K562 (cell line): ENCODE measurements around the gene ST6GALNAC6. TPM values are rescaled to one million over a fixed set of nuclear protein-coding genes. Genes with fewer than 3 reads are reported as not detected.
A peak's percentile ranks its signal among the peaks of the same experiment; 100 is the strongest.

Experiments used
- ATAC-seq: fragments of 200-7000 bp; cut with Tn5 transposase; 3 replicates; pipeline ENCODE4 v1.9.1; 2020; ENCODE audit warnings: moderate library complexity
- BruUV-seq: library from RNA; stranded (reverse); fragments of 400-500 nt; replicated peaks from 2 replicates; lab custom pipeline; 2021; lab: Mats Ljungman, UMichigan
- CTCF ChIA-PET: fragments of 300-600 bp; formaldehyde crosslinking; extraction: SDS; loops from one replicate; lab custom pipeline; 2021; ENCODE audit warnings: low intra/inter-chr PET ratio; lab: Yijun Ruan, JAX
- POLR2A ChIA-PET: fragments of 300-600, 350-650 bp; sonication (Branson Sonifier 250); formaldehyde crosslinking; extraction: SDS; loops from one replicate; lab custom pipeline; 2021; ENCODE audit warnings: antibody characterized with exemption, inconsistent platforms; lab: Yijun Ruan, JAX
- DNase-seq, 4 experiments: peaks; one replicate each; pipeline versions ENCODE4 v3.0.0 to v3.0.0-alpha.2; 2011 to 2018; ENCODE audit warnings: low spot score in 3 of 4, mixed read lengths in 3 of 4; ENCODE audit errors: extremely low read depth in 1 of 4
- FAIRE-seq: peaks from 2 replicates; lab custom pipeline; 2011; peaks lifted over from hg19 to GRCh38; lab: Jason Lieb, UNC
- H2AFZ ChIP-seq: 2 replicates; pipeline ENCODE4 v1.6.0; 2011; ENCODE audit warnings: low read depth, low read length, control low read depth, inconsistent platforms
- H3K27ac ChIP-seq: fragments of 200-600 bp; 3 replicates; pipeline ENCODE4 v1.8.0; 2011; ENCODE audit warnings: low read depth, mild to moderate bottlenecking, control low read depth, inconsistent platforms, low read length, moderate library complexity, mixed read lengths; ENCODE audit errors: extremely low read depth
- H3K27me3 ChIP-seq, 2 experiments: fragments of 300-600 bp in 1 of 2; 2 replicates in 1 of 2; 3 replicates in 1 of 2; pipeline versions ENCODE4 v1.6.0 to v1.8.0; 2011; ENCODE audit warnings: inconsistent platforms in 2 of 2, low read length in 2 of 2, mild to moderate bottlenecking in 1 of 2, mixed read lengths in 1 of 2, moderate library complexity in 1 of 2; ENCODE audit not compliant: control insufficient read depth in 2 of 2, insufficient read depth in 2 of 2
- H3K36me3 ChIP-seq: fragments of 300-600 bp; 3 replicates; pipeline ENCODE4 v1.8.0; 2011; ENCODE audit warnings: mild to moderate bottlenecking, low read length, inconsistent platforms; ENCODE audit not compliant: control insufficient read depth, insufficient read depth
- H3K4me1 ChIP-seq, 2 experiments: fragments of 200-600 bp in 1 of 2; replicated peaks in 1 of 2; 2 replicates in 1 of 2; 3 replicates in 1 of 2; pipeline versions ENCODE4 v1.5.1 to v1.8.0; 2011; ENCODE audit warnings: inconsistent platforms in 2 of 2, low read length in 2 of 2, mild to moderate bottlenecking in 1 of 2, mixed read lengths in 1 of 2, moderate library complexity in 1 of 2; ENCODE audit not compliant: control insufficient read depth in 2 of 2, insufficient read depth in 2 of 2
- H3K4me2 ChIP-seq: 2 replicates; pipeline ENCODE4 v1.6.1; 2011; ENCODE audit warnings: low read length, control low read depth, inconsistent platforms, mixed read lengths; ENCODE audit not compliant: insufficient read depth
- H3K4me3 ChIP-seq: fragments of 200-600 bp; sonication (generic), shearing (Covaris generic); 2 replicates; pipeline ENCODE4 v1.5.1; 2016; ENCODE audit warnings: control low read depth, inconsistent platforms
- H3K79me2 ChIP-seq: fragments of 200-600 bp; 3 replicates; pipeline ENCODE4 v1.8.0; 2011; ENCODE audit warnings: low read length, inconsistent platforms; ENCODE audit not compliant: control insufficient read depth, insufficient read depth
- H3K9ac ChIP-seq, 2 experiments: 2 replicates each; pipeline versions ENCODE4 v1.6.0 to v1.6.1; 2011; ENCODE audit warnings: low read depth in 2 of 2, low read length in 2 of 2, control low read depth in 1 of 2, inconsistent platforms in 1 of 2, mild to moderate bottlenecking in 1 of 2, mixed read lengths in 1 of 2; ENCODE audit not compliant: insufficient read depth in 1 of 2
- H3K9me1 ChIP-seq: one replicate; pipeline ENCODE4 v1.6.0; 2011; ENCODE audit warnings: inconsistent platforms, mild to moderate bottlenecking, low read length, moderate library complexity; ENCODE audit not compliant: control insufficient read depth, insufficient read depth
- H3K9me3 ChIP-seq: replicated peaks from 2 replicates; pipeline ENCODE4 v1.5.1; 2011; ENCODE audit warnings: low read depth, low read length, inconsistent platforms; ENCODE audit not compliant: control insufficient read depth, insufficient read depth
- H4K20me1 ChIP-seq: replicated peaks from 2 replicates; pipeline ENCODE4 v1.6.1; 2011; ENCODE audit warnings: low read length, inconsistent platforms, mixed read lengths; ENCODE audit not compliant: control insufficient read depth, insufficient read depth
- GTF2E2 ChIP-seq: fragments of 200-800 bp; sonication (Bioruptor generic); IDR thresholded peaks from 2 replicates; pipeline ENCODE4 v1.6.1; 2016; ENCODE audit warnings: missing genetic modification characterization, missing compliant biosample characterization
- OTX1 ChIP-seq: fragments of 450-650 bp; formaldehyde crosslinking; IDR thresholded peaks from 2 replicates; pipeline ENCODE4 v1.4.0; 2022; ENCODE audit warnings: mild to moderate bottlenecking
- RBFOX2 ChIP-seq: fragments of 200-400 bp; formaldehyde crosslinking; IDR thresholded peaks from 2 replicates; pipeline ENCODE4 v1.6.1; 2017; ENCODE audit warnings: low read depth, mild to moderate bottlenecking, low read length, moderate library complexity
- XRCC4 ChIP-seq: IDR thresholded peaks from one replicate; pipeline ENCODE4 v1.6.1; 2011; ENCODE audit not compliant: insufficient read depth, insufficient read length; ENCODE audit errors: extremely low read depth
- WGBS: fragments of 100-300 bp; shearing (Covaris generic); methylation state at CpG from one replicate; pipeline ENCODE4 v1.1.6; 2016; ENCODE audit warnings: low coverage, mixed read lengths; ENCODE audit not compliant: insufficient coverage; ENCODE audit errors: missing lambda C conversion rate; 5-methylcytosine and 5-hydroxymethylcytosine counted together
- in situ Hi-C: fragments of 300-500 bp; cut with MboI; formaldehyde crosslinking; loops from 4 replicates; pipeline ENCODE4 v1.15.0; 2018; ENCODE audit warnings: inconsistent platforms, mixed read lengths
- intact Hi-C: fragments of 100-400 bp; cut with micrococcal nuclease; formaldehyde crosslinking; loops from 2 replicates; pipeline ENCODE4 v1.14.2; 2022
- polyA plus RNA-seq, 8 experiments: library from polyadenylated mRNA; depleted of rRNA in 4 of 8; stranded (reverse) in 5 of 8; unstranded in 3 of 8; fragments of >200 nt; fragmentation: Nextera tagmentation in 2 of 8; fragmentation: Illumina TruSeq in 1 of 8; extraction: Ambion mirVana in 2 of 8; extraction: Trizol in 1 of 8; gene quantifications; 2 replicates each; pipeline versions ENCODE4 v1.2.1 to v1.2.3, GENCODE V29; 2011 to 2014; ENCODE audit warnings: inconsistent platforms in 1 of 8, missing spikeins in 1 of 8
- total RNA-seq, 7 experiments: library from RNA; depleted of rRNA in 6 of 7; stranded (reverse); fragments of >200 nt in 6 of 7; fragmentation: Illumina TruSeq in 2 of 7; extraction: Trizol in 2 of 7; gene quantifications; 2 replicates each; pipeline versions ENCODE4 v1.2.1 to v1.2.3, GENCODE V29; 2011 to 2021; ENCODE audit warnings: low replicate concordance in 1 of 7

The ST6GALNAC6 gene
- total and polyA plus RNA-seq, 9 of the 15 experiments (the other 6 are each of a cell fraction or from before 2014, with no cell fraction given), result 0.13 to 23.0 (median 14.5) TPM

DNA sequence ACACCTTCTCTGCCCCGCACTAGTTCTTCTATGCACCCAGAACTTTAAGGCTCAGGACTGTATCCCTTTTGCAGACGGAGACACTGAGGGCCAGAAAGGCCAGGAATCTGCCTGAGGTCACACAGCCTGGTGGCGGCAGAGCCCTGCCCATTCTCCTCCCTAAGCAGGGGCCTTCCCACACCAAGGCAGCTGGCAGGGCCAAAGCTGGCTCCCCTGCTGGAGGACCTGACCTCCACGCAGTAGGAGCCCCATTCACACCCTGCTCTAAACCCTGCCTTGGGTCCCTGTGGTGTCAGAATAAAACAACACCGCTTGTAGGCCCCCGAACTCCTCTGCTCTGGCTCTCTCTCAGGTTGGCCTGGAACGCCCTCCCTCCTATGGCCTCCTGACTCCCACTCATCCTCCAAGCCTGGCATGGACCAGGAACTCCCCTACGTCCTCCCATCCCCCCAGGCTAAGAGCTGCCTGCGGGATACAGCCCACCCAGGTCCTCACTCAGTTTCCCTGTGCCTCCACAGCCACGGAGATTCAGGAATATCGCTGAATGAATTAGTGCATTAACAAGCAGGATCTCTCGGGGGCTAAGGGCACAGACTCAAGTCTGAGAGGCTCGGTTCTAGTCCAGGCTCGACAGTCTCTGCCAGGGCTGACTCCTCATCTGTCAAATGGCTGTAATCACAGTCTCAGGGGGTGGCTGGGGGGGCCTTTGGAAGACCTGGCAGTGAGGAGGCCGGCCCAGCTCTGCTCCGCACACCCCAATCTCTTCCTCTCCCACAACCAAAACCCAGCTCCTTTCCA, 2.8 kb downstream of the ST6GALNAC6 start:
- intact Hi-C loops (loop anchor here (2.0 kb wide), 1 partner anchor 20 kb away; the partner anchor contains the start of gene ST6GALNAC4), in situ Hi-C loops (no loop called here)
- Histone ChIP-seq H3K4me2 (peak overlapping the region; percentile 51), H3K9ac (peak overlapping the region in 1 of 2 experiments; percentile 84; a peak in 2 of 4 replicates), H3K36me3 (peaks cover 52% of the 10 kb centered on the region), H3K9me1 (no peaks in the 10 kb centered on the region), H3K27me3 (no peaks in the 10 kb centered on the region), H3K27ac (peak overlapping the region; percentile 58), H3K4me3 (no peak overlapping the region; the same call in 1 of the 2 replicates), H3K79me2 (peaks cover 27% of the 10 kb centered on the region), H3K4me1 (peaks cover 11 to 37% of the 10 kb centered on the region in 2 experiments), H2AFZ (no peak overlapping the region), H4K20me1 (no peaks in the 10 kb centered on the region; the same call in 1 of the 2 replicates), H3K9me3 (peaks cover 4% of the 10 kb centered on the region)
- TF ChIP-seq GTF2E2 (tag), result no peak
- TF ChIP-seq RBFOX2, result peak; percentile 13; the same call in 1 of the 2 replicates
- ChIA-PET CTCF (no interaction called here), POLR2A (interaction anchor here (0.6 to 2.9 kb wide), 9 partner anchors 8 to 155 kb away, joined by 3 to 12 read pairs (median 3); no protein-coding TSS in a partner anchor)
- 82% methylated on average over 16 of the region's 16 CpGs for WGBS
- no peak for ATAC-seq
- DNase-seq, result no peak
- no peak for FAIRE-seq
- no TSS peak for BruUV-seq

DNA sequence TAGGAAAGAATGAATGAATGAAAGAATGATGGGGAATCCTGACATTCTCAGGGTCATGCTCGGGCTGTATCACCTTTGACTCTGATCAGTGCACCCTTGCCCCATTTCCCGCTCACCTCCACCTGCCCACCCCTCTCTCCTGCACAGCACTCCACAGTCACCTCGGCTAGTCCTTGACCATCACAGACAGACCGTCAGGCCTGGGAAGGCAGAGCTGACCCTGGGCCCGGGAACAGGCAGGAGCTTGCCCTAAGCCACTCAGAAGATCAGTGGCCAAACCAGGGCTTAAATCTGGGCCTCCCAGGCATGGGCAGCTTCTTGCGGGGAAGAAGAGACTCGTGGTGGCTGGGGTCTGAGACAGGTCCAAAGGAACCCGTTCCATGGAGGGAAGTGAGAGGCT, 3.6 kb downstream of the ST6GALNAC6 start:
- H4K20me1 ChIP-seq, result no peaks in the 10 kb centered on the region; the same call in 1 of the 2 replicates
- WGBS, result 96% methylated on average over 8 of the region's 8 CpGs
- TF ChIP-seq XRCC4 (no peak), OTX1 (CRISPR knock-in tag) (no peak), RBFOX2 (0 out of 2 replicates have a peak, but pooled peaks have one; percentile 23)
- peaks cover 8 to 36% of the 10 kb centered on the region in 2 experiments for H3K4me1 ChIP-seq
- no peaks in the 10 kb centered on the region for H3K9me1 ChIP-seq
- H3K36me3 ChIP-seq, result peaks cover 59% of the 10 kb centered on the region
- CTCF ChIA-PET, result no interaction called here
- DNase-seq (no peak), ATAC-seq (no peak), FAIRE-seq (no peak)
- no peak overlapping the region for H3K4me3 ChIP-seq
- in situ Hi-C loops (no loop called here), intact Hi-C loops (loop anchor here (2.0 kb wide), 1 partner anchor 21 kb away; the partner anchor contains the start of gene ST6GALNAC4)
- no peaks in the 10 kb centered on the region for H3K27me3 ChIP-seq
- H3K79me2 ChIP-seq, result peaks cover 27% of the 10 kb centered on the region
- H2AFZ ChIP-seq, result no peak overlapping the region
- peaks cover 4% of the 10 kb centered on the region for H3K9me3 ChIP-seq
- H3K27ac ChIP-seq, result no peak overlapping the region
- BruUV-seq, result no TSS peak
- POLR2A ChIA-PET, result interaction anchor here (0.6 to 2.9 kb wide), 6 partner anchors 7 to 452 kb away, joined by 3 to 12 read pairs (median 4); no protein-coding TSS in a partner anchor
- peak overlapping the region in 1 of 2 experiments; percentile 32; a peak in 1 of 4 replicates for H3K9ac ChIP-seq
- no peak overlapping the region for H3K4me2 ChIP-seq
